ENCODE measurements around the gene SMCO4.

DNA sequence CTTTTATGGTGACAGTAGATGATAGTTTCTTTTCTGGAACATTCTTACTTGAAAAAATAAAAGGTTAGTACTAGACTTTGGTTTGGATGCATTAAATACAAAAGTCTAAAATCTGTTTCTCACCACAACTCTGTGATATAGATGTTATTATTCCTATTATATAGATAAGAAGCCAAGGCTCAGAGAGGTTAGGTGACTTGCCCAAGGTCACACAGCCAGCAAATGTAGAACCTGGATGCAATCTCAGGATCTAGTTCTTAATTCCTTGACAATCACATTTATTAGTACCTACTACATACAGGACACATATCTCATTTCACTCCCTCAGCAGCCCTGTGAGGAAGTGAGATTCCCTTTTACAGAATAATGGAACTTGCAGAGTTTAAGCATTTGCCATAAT is 26.3 kb upstream of the SMCO4 start:
- TF ChIP-seq, protein P1, sequence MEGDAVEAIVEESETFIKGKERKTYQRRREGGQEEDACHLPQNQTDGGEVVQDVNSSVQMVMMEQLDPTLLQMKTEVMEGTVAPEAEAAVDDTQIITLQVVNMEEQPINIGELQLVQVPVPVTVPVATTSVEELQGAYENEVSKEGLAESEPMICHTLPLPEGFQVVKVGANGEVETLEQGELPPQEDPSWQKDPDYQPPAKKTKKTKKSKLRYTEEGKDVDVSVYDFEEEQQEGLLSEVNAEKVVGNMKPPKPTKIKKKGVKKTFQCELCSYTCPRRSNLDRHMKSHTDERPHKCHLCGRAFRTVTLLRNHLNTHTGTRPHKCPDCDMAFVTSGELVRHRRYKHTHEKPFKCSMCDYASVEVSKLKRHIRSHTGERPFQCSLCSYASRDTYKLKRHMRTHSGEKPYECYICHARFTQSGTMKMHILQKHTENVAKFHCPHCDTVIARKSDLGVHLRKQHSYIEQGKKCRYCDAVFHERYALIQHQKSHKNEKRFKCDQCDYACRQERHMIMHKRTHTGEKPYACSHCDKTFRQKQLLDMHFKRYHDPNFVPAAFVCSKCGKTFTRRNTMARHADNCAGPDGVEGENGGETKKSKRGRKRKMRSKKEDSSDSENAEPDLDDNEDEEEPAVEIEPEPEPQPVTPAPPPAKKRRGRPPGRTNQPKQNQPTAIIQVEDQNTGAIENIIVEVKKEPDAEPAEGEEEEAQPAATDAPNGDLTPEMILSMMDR (IDR thresholded peaks at IDR 0.05) = no peak
- no peak for TF ChIP-seq EZH2 (IDR thresholded peaks at IDR 0.05; ENCODE audit: borderline replicate concordance, insufficient read depth, low read depth, low read length, poor library complexity, severe bottlenecking)
